WERI-Rb-1 (cell line): ENCODE measurements around the gene ANO6.

Experiments used
- DNase-seq: peaks from one replicate; pipeline ENCODE4 v3.0.0-alpha.2; 2020
- H3K27ac ChIP-seq: fragments of 250-450 bp; sonication (Bioruptor Pico); 2 replicates; pipeline ENCODE4 v1.5.1; 2020; ENCODE audit warnings: mild to moderate bottlenecking, moderate library complexity
- H3K27me3 ChIP-seq: fragments of 250-450 bp; sonication (Bioruptor Pico); 2 replicates; pipeline ENCODE4 v1.5.1; 2021; ENCODE audit warnings: mild to moderate bottlenecking, low read depth, moderate library complexity; ENCODE audit not compliant: insufficient read depth, severe bottlenecking
- H3K36me3 ChIP-seq: fragments of 250-450 bp; sonication (Bioruptor Pico); 2 replicates; pipeline ENCODE4 v1.5.1; 2020; ENCODE audit warnings: mild to moderate bottlenecking, moderate library complexity
- H3K4me3 ChIP-seq: 2 replicates; pipeline ENCODE4 v1.5.1; 2011; ENCODE audit warnings: low read depth, mild to moderate bottlenecking, control low read depth, low read length
- H3K9me3 ChIP-seq: fragments of 250-450 bp; sonication (Bioruptor Pico); 2 replicates; pipeline ENCODE4 v1.5.1; 2021; ENCODE audit warnings: mild to moderate bottlenecking, moderate library complexity; ENCODE audit not compliant: severe bottlenecking
- TF ChIP-seq, protein P1 (sequence below): IDR thresholded peaks from 2 replicates; pipeline ENCODE4 v1.5.1; 2011; ENCODE audit warnings: low read depth, mild to moderate bottlenecking, control low read depth, inconsistent platforms, low read length

ANO6 gene

DNA sequence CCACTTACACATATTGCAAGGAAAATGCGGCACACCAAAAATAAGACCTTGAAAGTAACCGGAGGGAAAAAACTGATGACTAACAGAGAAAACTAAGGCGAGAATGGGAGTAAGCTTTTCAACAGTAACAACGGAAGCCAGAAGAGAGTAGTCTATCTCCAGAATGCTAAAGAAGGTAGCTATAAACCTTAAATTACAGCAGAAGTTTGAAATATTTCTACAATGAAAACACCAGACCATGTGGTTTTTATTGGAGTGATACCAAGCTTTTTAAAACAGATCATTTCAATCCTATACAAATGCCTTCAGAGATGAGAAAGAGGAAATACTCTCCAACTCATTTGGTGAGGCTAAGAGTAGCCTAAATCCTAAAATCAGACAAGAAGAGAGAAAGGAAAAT lies 209.5 kb downstream of the ANO6 start:
- H3K4me3 ChIP-seq, result no peak overlapping the region
- no peaks in the 10 kb centered on the region for H3K36me3 ChIP-seq
- no peaks in the 10 kb centered on the region for H3K27me3 ChIP-seq

DNA sequence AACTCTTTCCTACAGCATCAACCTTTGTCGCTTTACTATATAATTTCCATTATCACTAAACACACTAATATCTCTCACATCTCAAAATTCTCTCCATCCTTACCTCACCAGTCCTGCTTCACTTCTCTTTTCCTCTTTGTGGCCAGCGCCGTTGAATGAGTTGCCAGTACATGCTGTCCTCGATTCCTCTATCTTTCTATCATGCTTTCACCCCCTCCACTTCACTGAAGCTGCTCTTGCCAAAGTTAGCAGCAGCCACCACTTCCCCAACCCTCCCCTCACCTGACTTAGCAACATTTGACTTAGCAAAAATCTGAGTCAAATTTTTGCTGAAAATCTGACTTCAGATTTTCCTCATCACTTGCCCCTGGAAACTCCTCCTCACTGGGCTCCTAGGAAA lies 210.4 kb downstream of the ANO6 start:
- H3K9me3 ChIP-seq, result no peaks in the 10 kb centered on the region
- TF ChIP-seq, protein P1, sequence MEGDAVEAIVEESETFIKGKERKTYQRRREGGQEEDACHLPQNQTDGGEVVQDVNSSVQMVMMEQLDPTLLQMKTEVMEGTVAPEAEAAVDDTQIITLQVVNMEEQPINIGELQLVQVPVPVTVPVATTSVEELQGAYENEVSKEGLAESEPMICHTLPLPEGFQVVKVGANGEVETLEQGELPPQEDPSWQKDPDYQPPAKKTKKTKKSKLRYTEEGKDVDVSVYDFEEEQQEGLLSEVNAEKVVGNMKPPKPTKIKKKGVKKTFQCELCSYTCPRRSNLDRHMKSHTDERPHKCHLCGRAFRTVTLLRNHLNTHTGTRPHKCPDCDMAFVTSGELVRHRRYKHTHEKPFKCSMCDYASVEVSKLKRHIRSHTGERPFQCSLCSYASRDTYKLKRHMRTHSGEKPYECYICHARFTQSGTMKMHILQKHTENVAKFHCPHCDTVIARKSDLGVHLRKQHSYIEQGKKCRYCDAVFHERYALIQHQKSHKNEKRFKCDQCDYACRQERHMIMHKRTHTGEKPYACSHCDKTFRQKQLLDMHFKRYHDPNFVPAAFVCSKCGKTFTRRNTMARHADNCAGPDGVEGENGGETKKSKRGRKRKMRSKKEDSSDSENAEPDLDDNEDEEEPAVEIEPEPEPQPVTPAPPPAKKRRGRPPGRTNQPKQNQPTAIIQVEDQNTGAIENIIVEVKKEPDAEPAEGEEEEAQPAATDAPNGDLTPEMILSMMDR, result no peak
- H3K4me3 ChIP-seq, result no peak overlapping the region
- no peaks in the 10 kb centered on the region for H3K36me3 ChIP-seq
- H3K27me3 ChIP-seq, result no peaks in the 10 kb centered on the region
- DNase-seq, result no peak
- no peak overlapping the region for H3K27ac ChIP-seq

More for the DNA sequence above, 209.5 kb downstream of the ANO6 start:
- no peaks in the 10 kb centered on the region for H3K9me3 ChIP-seq
- H3K27ac ChIP-seq, result no peak overlapping the region
- TF ChIP-seq, protein P1, result no peak
- DNase-seq, result no peak

DNA sequence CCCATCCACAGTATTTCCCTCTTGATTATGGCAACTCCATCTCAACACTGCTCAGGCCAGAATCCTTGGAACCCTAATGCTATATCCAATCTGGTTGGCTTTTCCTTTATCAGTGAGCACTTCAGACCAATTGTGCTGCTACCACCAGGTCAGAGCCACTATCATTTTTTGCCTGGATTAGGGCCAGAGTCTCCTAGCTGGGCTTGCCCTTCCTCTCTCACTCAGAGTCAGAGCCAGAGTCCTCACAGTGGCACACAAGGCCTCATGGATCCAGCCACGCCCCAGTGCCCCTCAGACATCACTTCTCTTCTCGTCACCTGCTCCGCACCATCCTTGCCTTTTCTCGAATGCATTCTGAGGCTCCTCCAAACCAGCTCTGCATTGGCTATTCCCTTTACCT lies 211.1 kb downstream of the ANO6 start:
- Histone ChIP-seq H3K27me3 (no peaks in the 10 kb centered on the region), H3K27ac (no peak overlapping the region), H3K4me3 (no peak overlapping the region), H3K9me3 (no peaks in the 10 kb centered on the region), H3K36me3 (no peaks in the 10 kb centered on the region)
- DNase-seq, result no peak
- TF ChIP-seq, protein P1, result no peak

DNA sequence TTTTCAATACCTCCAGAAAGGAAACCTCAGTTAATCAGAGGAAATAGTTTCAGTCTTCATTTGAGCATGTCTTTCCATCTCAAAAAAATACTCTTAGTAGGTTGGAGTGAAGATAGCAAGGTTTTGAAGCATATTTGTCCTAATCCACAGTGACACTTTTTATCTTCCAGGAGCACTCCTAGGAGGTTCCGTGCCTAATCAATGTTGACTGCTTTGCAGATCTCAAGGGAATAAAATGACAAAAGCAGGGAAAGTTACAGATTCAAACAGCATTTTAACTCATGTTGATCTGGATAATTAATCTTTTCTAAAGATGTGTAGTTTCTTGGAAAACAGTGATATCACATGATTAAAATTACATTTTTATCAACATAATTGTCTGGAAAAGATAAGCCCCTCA lies 213.9 kb downstream of the ANO6 start:
- no peaks in the 10 kb centered on the region for H3K36me3 ChIP-seq

DNA sequence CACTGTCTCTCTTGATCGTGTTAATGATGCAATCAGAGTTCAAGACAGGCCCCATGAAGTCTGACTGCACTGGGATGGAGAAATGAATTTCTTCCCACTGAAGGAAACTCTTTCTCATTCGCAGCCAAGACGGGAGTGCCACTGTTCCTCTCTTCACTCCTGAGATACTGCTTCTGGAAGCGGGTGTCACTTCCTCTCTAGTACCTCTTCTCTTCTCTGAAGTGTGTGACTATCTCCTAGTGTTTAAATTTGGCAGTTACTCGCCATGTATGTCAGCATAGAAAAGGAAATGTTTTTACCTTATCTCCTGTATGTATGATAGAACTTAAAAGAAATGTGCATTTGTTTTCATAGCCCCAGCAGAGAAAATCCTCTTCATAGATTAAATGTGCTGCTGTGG lies 215.2 kb downstream of the ANO6 start:
- no peak for DNase-seq
- Histone ChIP-seq H3K9me3 (no peaks in the 10 kb centered on the region), H3K27ac (no peak overlapping the region), H3K36me3 (no peaks in the 10 kb centered on the region), H3K27me3 (no peaks in the 10 kb centered on the region), H3K4me3 (no peak overlapping the region)
- TF ChIP-seq, protein P1, result no peak

More for the DNA sequence above, 213.9 kb downstream of the ANO6 start:
- no peak overlapping the region for H3K4me3 ChIP-seq
- TF ChIP-seq, protein P1, result no peak
- H3K27ac ChIP-seq, result no peak overlapping the region
- H3K27me3 ChIP-seq, result no peaks in the 10 kb centered on the region
- no peaks in the 10 kb centered on the region for H3K9me3 ChIP-seq
- DNase-seq, result no peak

DNA sequence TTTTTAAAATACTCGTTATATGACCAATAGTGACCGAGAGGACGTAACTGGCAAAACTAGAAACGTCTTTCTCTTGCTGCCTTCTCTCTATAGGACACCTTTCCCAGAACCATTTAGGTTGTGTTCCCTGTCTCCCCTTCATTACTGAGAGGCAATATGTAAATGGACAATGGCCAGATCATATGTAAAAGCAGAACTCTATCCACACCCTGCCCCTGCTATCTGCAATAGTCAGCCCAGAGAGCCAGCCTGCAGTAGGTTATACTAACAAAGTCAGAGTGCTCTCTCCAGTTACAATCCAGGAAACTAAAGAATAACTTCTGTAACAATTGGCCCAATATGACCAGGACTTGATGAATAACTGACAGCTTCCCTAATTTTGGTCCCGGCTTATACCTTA lies 216.8 kb downstream of the ANO6 start:
- TF ChIP-seq, protein P1, result no peak
- no peak overlapping the region for H3K27ac ChIP-seq
- H3K4me3 ChIP-seq, result no peak overlapping the region
- no peaks in the 10 kb centered on the region for H3K36me3 ChIP-seq
- no peak for DNase-seq
- H3K27me3 ChIP-seq, result no peaks in the 10 kb centered on the region
- H3K9me3 ChIP-seq, result no peaks in the 10 kb centered on the region
